NCI-H748 (cell line): Measurements from ENCODE around the gene TUBA4A.
A peak's percentile ranks its signal among the peaks of the same experiment; 100 is the strongest.

Experiments used
- DNase-seq: peaks from one replicate; lab custom pipeline; 2025; ENCODE audit not compliant: unreplicated experiment; lab: John Stamatoyannopoulos, UW

TUBA4A gene

GRCh38 chr2:219244789-219245147, 8.9 kb downstream of the TUBA4A start:
- DNase-seq = no peak

GRCh38 chr2:219243291-219243761, 10.4 kb downstream of the TUBA4A start:
- no peak for DNase-seq

GRCh38 chr2:219234331-219234730, 19.4 kb downstream of the TUBA4A start:
- no peak for DNase-seq

- peak; percentile 61 for DNase-seq
These were observed 23.6 kb downstream of the TUBA4A start for GRCh38 chr2:219230059-219230540.

GRCh38 chr2:219229305-219230058, 24.2 kb downstream of the TUBA4A start, which contains the start of the genes ANKZF1 and ATG9A:
Gene ANKZF1 (plus strand): TSS chr2:219229806. CDS start chr2:219230258, 452 bp downstream.
Gene ATG9A (minus strand): TSS chr2:219229636. CDS start chr2:219228024, 1,612 bp downstream.
- peak; percentile 99 for DNase-seq

GRCh38 chr2:219228911-219229304, 24.8 kb downstream of the TUBA4A start:
- DNase-seq = peak; percentile 42

- no peak for DNase-seq
These were observed 25.4 kb downstream of the TUBA4A start for GRCh38 chr2:219228041-219228910.

- no peak for DNase-seq
These were observed 28.4 kb downstream of the TUBA4A start for GRCh38 chr2:219225350-219225749.

GRCh38 chr2:219223831-219224610, 29.7 kb downstream of the TUBA4A start:
- no peak for DNase-seq

- no peak for DNase-seq
These were observed 31.7 kb downstream of the TUBA4A start for GRCh38 chr2:219221957-219222518.

- no peak for DNase-seq
These were observed 32.9 kb downstream of the TUBA4A start for GRCh38 chr2:219220652-219221402.

GRCh38 chr2:219219784-219220532, 33.8 kb downstream of the TUBA4A start:
- DNase-seq = no peak

- peak; percentile 96 for DNase-seq
These were observed 34.7 kb downstream of the TUBA4A start, which contains the start of gene ABCB6 for GRCh38 chr2:219218732-219219701. Gene ABCB6 (minus strand): TSS chr2:219218958. CDS start chr2:219218673, 285 bp downstream.

- peak; percentile 84 for DNase-seq
These were observed 35.4 kb downstream of the TUBA4A start for GRCh38 chr2:219218217-219218731.

- DNase-seq = no peak
These were observed 37.2 kb downstream of the TUBA4A start for GRCh38 chr2:219216535-219216915.

- no peak for DNase-seq
These were observed 37.7 kb downstream of the TUBA4A start for GRCh38 chr2:219215871-219216534.

- DNase-seq = no peak
These were observed 38.9 kb downstream of the TUBA4A start for GRCh38 chr2:219214786-219215185.
